Ascending aorta (tissue), 2 donors: Measurements from ENCODE around the gene STX11. TPM values are rescaled to one million over a fixed set of nuclear protein-coding genes. Genes with fewer than 3 reads are reported as not detected.

ENCODE experiments used
- DNase-seq, 2 donors: peaks; one replicate each; pipeline ENCODE4 v3.0.0-alpha.2; 2019; ENCODE audit warnings: low spot score in 2 of 2
- H3K27ac ChIP-seq, 2 donors: fragments of 200-600 bp; sonication (generic); one replicate each; pipeline ENCODE4 v1.5.1; 2016 to 2017; ENCODE audit warnings: mild to moderate bottlenecking in 1 of 2
- H3K27me3 ChIP-seq: fragments of 200-600 bp; sonication (generic); one replicate; pipeline ENCODE4 v1.5.1; 2017
- H3K36me3 ChIP-seq, 2 donors: fragments of 200-600 bp; sonication (generic); one replicate each; pipeline ENCODE4 v1.5.1; 2016
- H3K4me1 ChIP-seq, 2 donors: fragments of 200-600 bp; sonication (generic); one replicate each; pipeline ENCODE4 v1.5.1; 2016 to 2017; ENCODE audit warnings: mild to moderate bottlenecking in 1 of 2
- H3K4me3 ChIP-seq, 2 donors: fragments of 200-600 bp; sonication (generic); one replicate each; pipeline ENCODE4 v1.5.1; 2016 to 2017; ENCODE audit warnings: mild to moderate bottlenecking in 1 of 2
- H3K9me3 ChIP-seq, 2 donors: fragments of 200-600 bp; sonication (generic); one replicate each; pipeline ENCODE4 v1.5.1; 2016
- CTCF ChIP-seq, 3 experiments: fragments of 200-600 bp in 2 of 3; fragments of 450-650 bp in 1 of 3; sonication (generic) in 2 of 3; IDR thresholded peaks; one replicate each; pipeline ENCODE4 v1.5.1; 2016 to 2019; ENCODE audit warnings: antibody characterized with exemption in 3 of 3, mild to moderate bottlenecking in 1 of 3, moderate library complexity in 1 of 3
- intact Hi-C: fragments of 100-400 bp; cut with DNase I; formaldehyde crosslinking; loops from one replicate; pipeline ENCODE4 v1.15.1; 2023
- total RNA-seq: library from RNA; depleted of rRNA; stranded (reverse); fragments of >200 nt; gene quantifications from one replicate; pipeline ENCODE4 v1.1.0, GENCODE V29; 2016

The STX11 gene
- total RNA-seq, 1 donor from 2014 or later = 29.5 TPM

GRCh38 chr6:144232832-144233230 is 82.5 kb downstream of the STX11 start:
- Histone ChIP-seq H3K4me3 (no peak overlapping the region), H3K27ac (peak overlapping the region; percentile 44 to 73), H3K9me3 (no peaks in the 10 kb centered on the region), H3K4me1 (peaks cover 0 to 16% of the 10 kb centered on the region in 2 donors), H3K27me3 (no peaks in the 10 kb centered on the region), H3K36me3 (no peaks in the 10 kb centered on the region)
- no peak for DNase-seq
- intact Hi-C loops = no loop called here
- TF ChIP-seq CTCF (IDR thresholded peaks at IDR 0.05) = no peak

GRCh38 chr6:144234399-144234798 is 84.1 kb downstream of the STX11 start:
- Histone ChIP-seq H3K4me3 (no peak overlapping the region), H3K27me3 (no peaks in the 10 kb centered on the region), H3K36me3 (no peaks in the 10 kb centered on the region), H3K4me1 (peaks cover 0 to 16% of the 10 kb centered on the region in 2 donors), H3K27ac (no peak overlapping the region), H3K9me3 (no peaks in the 10 kb centered on the region)
- no peak for TF ChIP-seq CTCF (IDR thresholded peaks at IDR 0.05)
- no peak for DNase-seq
- intact Hi-C loops = no loop called here

- intact Hi-C loops = no loop called here
- Histone ChIP-seq H3K9me3 (no peaks in the 10 kb centered on the region), H3K4me1 (peaks cover 0 to 16% of the 10 kb centered on the region in 2 donors), H3K27me3 (no peaks in the 10 kb centered on the region), H3K36me3 (no peaks in the 10 kb centered on the region), H3K4me3 (no peak overlapping the region), H3K27ac (no peak overlapping the region)
- TF ChIP-seq CTCF (IDR thresholded peaks at IDR 0.05) = no peak
- DNase-seq = no peak
These were observed 84.6 kb downstream of the STX11 start for GRCh38 chr6:144234935-144235334.

Other genes with a start within 250 kb of the STX11 start
- 86.3 TPM for gene PLAGL1, start 142.3 kb upstream of the STX11 start, total RNA-seq
- 123 TPM for gene SF3B5, start 54.9 kb upstream of the STX11 start, total RNA-seq
- 69.9 TPM for gene UTRN, start 134.8 kb downstream of the STX11 start, total RNA-seq